Fibroblast of peridontal ligament (primary cell): ENCODE measurements around the gene RAD51B.

ENCODE experiments used
- DNase-seq: peaks from one replicate; pipeline ENCODE4 v3.0.0-alpha.2; 2010; ENCODE audit errors: extremely low read depth

Gene RAD51B

DNA sequence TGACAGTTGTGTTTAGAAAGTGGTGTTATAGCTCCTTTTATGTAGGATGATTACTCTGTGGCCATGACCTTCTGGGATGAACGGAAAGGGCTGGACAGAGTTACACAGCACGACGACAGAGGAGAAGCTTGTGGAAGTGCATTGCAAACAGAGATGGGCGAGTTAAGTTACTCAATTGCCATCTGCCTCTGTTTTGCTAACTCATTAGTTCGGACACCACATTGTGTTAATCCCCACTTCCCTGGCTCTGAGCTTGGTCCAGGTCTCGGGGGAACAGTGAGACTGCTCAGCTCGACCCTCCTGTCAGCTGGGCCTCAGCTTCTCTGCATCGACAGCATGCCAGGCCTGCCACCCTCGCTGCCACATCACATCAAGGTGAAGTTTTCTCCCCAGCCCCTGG is 565.3 kb downstream of the RAD51B start:
- DNase-seq: no peak

DNA sequence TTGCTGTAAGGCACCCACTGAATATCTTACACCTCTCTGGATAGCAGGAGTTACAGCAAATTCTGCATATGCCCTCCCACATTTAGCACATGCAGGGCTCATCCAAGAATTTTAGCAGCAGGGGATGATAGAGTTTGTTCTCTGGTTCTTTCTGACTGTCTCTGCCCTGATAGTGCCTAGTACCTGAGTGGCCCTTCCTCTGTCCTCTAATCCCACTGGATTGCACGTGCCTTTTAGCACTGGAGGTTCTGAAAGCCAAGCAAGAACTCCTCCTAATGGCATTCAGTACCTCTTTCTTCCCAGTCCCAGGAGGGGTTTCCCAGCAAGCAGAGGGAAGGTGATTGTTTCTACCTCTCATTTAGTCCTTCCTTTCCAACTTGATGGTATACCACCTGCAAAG is 566.9 kb downstream of the RAD51B start:
- DNase-seq: no peak

DNA sequence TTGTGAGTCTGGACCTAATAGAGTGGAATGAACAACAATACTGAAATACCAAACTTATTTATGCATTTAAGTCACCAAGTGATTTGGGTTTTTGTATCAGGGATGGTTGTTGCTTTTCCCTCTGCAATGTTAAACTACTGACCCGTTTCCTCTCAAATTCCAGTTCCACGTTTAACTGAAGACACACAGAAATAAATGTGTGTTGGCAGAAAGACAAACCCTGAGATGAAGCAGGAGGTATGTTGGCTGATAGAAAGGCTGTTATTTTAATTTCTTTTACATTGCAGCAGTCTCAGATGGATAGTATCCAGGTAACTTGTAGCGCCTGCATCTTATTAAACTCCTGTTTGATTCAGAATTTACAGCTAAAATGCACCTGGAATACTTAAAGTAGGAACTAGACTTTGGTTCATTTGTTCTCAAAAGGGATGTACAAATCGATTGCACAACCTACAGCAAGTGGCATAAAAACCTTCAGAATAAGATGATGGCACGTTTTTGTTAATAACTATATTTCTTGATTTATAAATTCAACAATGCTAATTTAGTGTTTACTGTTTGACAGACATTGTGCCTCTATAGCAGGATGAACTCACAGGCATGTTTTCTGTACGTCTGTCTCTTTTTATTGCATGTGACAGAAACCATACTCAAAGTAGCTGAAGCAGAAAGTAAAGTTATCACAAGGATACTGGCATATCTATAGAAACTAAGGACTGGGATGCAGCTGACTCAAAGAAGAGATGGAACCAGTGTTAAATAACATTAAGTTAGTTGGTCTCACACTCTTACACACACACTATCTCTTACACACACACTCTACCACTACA is 567.6 kb downstream of the RAD51B start:
- DNase-seq: peak; percentile 66

DNA sequence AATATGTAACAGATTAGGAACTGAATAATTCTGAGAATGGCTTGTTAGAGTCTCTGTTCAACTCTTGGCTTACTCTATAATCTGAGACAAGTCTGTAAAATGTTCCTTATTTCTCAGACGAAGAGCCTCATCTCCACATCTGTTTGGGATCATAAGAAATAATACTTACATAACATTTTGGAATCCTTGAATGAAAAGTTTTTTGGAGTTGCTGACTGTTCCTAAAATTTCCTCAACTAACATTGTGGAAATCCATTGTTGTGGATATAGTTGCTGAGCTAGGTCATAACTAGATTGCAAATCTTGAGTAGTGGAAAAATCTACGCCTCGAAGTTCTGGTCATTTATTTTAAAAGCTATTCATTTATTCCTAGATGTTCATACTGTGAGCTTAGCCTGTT is 570.4 kb downstream of the RAD51B start:
- peak; percentile 66 for DNase-seq

DNA sequence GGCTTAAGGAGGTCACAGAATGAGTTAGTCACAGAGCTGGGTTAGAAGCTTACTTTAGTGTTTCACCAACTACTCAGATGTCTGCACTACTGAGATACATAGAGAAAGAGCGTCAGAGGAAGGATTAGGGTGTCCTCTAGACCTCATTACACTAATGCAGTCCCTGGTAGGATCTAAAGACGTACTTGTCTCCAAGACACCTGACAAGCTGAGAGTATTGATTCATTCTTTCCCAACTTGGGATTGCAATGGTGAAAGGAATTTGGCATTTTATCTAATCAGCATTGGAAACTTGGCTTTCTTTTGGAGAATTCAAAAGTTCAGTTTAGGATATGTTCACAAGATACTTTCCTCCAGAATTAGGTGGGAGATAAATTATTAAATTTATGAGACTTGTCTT is 571.2 kb downstream of the RAD51B start:
- no peak for DNase-seq

DNA sequence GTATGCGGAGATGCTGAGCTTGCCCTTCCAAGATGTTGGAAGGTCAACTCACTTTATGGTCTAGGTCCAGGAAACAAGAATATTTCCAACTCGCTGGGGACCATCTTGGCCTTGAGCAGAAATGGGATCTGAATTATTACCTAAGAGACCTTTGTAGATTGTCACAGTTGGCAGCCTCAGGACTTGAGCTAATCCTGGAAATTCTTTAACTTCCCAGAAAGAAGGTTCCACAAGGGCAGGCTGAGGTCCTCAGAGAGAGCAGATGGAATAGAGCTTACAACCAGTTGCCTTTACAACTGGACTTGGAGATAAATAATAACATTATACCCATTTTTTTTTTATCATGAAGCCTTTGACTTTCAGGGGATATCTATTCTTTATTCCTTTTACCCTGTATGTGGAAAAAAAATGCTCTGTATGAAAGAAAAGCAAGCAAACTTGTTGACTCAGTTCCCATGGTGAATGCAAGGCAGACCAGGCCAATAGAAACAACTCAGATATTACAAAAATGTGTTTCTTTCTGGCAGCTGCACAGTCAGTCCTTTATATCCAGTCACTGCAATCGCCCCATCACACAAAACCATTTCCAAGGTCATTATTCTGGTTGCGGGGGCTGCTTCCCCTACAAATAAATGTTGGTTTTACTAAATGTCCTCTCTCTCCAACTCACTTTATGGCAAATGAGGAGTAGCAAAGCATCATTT is 571.9 kb downstream of the RAD51B start:
- peak; percentile 89 for DNase-seq

DNA sequence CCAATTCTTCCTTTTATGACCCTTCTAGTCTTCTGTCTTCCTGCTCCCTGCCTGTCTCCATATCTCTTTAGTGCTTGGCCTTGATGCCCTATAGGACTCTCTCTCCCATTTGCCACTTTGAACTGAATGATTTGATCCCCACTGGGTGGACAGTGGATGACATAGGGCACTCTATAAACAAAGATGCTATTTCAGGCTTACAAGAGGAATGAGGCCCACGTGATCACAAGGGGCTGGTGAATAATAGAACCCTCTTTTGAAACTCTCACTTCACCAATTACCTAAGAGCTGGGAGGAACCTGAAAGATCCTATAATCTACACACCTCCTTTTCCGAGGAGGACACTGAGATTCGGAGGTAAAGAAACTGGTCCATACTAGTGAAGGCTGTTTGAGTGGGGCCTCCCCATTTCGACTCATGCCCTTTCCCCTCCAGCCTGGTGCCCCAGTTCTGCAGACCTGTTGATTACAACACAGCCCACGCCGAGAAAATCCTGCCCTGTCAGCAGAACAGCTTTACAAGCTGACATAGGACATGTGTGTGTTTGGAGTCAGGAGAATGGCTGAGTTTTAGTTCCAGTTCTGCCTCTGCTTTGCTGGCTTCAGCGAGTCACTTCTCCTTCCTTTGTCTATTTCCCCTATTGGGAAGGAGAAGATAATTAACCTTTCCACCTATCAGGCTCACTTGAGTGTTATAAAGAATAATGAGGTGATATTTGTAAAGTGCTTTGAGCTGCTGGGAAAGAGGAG is 573.0 kb downstream of the RAD51B start:
- DNase-seq: no peak

DNA sequence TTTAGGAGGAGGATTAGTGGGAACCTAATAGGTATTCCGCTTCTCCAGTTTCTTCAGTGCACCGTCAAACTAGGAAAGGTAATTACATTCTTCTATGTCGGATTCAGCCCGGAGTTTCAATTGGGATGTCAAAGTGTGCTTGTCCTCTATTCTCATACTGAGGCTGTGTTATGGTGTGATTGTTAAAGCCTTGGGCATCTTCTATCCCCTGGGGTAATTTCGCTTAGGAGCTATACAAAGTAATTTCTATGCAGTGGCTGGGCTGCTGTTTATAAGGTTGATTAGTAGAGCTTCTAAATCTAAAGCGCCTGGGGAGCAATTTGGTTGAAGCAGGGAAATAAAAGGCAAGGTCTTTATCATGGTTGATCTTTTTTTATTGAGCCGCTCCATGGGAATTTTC is 573.7 kb downstream of the RAD51B start:
- DNase-seq: no peak

DNA sequence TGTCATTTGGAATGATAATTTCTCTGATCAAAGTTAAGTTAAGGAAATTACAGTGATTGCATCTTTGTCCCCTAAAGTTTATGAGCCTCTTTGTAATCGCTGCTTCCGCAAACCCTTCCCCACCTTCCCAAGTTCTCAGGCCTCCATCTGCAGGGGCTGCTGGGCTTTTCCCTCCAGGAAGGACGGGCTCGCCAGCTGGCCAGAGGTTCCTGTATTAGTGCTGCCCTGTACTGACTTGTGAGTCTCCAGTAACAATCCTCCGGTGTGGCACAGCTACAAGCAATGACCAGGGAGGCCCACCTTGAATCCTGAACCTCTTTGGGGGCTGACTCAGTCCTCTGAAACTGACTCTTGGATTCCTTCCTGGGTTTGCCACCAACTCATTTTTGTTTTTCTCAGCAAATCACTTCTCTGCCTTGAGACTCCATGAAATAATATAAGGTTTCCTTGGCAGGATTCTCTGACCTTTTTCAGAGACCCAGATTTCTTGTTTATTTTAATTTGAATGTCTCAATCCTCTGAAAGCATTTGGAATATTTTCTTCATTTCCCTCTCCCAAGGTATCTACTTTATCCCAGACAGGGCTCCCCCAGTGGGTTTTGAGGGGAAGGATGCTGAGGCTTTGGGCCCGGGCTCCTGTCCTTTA is 574.7 kb downstream of the RAD51B start:
- peak; percentile 82 for DNase-seq

DNA sequence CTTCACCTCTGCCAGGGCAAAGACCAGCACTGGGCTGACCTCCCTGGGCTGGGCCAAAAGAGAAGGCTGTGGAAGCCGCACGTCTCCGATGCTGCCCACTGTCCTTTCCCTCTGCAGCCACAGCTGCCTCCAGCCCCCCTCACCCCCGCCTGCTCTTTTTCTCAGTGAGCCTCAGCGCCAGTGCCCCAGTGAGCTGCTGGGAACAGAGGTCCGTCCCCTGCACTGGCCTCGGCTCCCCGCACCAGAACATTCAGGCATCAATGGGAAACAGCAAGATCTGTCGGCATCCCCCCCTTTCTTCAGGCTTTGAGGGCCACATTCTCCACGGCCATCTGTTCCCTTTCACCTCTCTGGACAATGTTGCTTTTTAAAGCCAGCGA is 575.2 kb downstream of the RAD51B start:
- DNase-seq: no peak

DNA sequence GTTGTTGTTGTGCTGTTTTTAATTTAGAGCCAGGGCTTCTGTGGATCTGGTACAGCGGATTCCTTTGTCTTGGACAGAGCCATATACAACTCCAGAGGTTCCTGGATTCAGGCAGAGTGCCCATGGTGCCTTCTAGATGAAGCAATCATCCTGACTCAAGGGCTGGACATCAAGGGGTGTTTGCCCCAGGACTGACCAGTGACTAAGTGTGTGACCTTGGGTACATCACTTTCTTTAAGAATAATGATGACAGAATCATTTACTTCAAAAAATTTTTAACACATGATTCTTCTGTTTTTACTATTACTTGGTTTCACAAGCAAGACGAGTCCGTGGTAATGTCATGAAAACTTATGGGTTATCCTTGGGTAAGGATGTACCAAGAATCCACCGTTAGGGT is 576.0 kb downstream of the RAD51B start:
- DNase-seq: peak; percentile 63

DNA sequence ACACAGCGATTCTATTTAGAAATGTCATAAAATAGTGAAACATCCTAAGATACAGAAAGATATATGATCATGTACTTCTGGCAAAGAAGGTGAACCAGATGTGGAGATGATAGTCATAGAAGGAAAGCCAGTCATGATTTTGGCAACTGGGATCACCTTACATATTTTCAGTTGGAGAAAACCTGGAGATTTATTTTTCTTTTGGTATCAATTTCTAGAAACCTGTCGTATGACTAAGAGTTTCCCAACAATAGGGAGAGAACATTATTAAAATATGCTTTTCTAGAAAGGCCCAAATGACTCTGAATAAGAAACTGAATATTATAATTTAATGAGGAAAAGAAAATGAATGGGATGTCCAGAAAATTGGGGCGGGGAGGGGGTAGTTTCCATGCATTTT is 576.9 kb downstream of the RAD51B start:
- DNase-seq: no peak

DNA sequence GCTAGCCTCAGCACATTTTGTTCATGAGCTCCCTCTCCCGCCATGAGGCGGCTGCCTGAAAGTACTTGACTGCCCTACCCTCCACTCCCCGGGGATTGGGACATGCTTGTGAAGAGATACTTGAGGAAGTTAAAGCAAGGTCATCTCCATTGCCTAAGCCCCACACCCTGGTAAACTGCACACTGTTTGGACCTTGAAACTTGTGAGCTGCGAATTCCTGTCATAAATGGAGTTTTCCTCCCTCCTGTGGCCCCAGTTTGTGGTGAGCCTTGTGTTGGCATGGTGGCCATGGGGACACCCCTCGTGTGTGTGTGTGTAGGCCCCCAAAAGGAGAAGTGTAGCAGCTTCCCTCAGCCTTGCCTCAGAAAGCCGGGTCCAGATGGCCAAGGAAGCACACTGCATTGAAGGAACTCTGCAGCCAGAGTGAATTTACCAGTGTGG is 577.8 kb downstream of the RAD51B start:
- DNase-seq: no peak

DNA sequence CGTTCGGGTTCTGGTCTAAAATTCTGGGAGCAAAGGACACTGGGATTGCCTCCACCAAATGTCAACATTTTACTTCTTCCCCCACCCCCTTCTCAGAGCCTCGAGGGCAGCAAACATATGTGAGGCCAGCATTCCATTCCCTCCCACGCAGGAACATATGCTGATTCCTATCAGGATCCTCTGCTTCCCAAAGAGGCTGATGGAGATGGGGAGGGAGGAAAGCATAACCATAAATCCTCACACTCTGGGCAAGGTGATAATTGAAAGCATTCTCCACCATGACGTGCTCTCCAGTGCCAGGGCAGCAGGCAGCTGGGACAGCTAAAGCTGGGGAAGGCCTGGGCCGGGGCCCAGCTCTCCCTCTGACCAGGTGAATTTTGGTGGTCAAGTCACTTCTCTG is 578.2 kb downstream of the RAD51B start:
- DNase-seq: no peak

DNA sequence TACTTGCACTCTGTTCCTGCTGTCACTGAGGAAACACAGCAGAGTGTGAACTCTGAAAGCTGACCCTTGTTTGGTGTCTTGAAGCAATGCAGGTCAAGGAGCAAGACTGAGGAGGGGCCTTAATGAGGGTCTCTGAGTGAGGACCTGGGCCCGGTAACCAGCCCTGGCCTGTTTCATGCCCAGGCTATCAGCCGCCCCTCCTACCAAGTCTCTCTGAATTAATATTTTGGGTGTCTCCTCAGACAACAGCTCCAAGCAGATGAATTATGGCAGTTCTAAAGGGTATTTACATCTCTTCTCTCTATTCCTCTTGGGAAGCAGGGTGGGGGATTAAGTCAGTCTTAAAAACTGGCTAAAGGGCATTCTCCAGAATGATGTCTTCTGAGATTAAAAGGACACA is 578.8 kb downstream of the RAD51B start:
- DNase-seq: no peak

DNA sequence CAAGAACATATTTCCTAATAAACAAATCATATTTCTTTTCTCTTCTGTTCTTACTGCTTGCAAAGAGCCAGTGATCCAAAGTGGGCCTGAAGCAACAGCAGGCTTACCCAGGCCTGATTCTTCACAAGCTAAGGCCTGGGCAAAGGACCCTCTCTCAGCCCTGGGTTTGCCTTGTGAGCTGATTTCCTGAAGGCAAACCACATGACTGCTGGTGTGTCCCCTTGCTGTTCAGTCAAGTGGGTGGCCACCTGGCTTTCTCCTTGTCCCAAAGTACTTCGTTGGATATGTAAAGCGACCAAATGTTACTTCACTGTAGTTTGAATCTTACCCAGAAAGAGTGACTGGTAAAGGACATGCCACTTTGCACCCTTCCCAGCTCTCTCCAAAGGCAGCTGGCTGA is 580.4 kb downstream of the RAD51B start:
- DNase-seq: no peak

DNA sequence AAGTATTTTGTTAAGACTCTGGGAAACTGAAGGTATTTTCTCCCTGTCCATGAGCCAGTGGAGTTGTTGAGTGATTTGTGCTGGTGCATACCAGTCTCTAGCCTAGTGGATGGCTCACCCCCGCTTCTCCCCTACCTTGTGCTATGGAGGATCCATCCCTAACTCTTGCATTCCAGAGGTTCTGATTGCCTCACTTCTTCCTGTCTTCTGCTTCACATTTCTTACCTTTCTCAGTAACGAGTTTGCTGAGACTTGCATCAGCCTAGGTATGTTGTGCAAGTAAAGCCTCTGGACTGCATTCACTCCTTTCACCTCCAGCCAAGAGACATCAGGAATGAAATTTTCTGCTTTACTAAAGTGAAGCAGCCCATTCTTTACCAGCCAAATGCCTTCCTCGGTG is 581.7 kb downstream of the RAD51B start:
- DNase-seq: no peak

DNA sequence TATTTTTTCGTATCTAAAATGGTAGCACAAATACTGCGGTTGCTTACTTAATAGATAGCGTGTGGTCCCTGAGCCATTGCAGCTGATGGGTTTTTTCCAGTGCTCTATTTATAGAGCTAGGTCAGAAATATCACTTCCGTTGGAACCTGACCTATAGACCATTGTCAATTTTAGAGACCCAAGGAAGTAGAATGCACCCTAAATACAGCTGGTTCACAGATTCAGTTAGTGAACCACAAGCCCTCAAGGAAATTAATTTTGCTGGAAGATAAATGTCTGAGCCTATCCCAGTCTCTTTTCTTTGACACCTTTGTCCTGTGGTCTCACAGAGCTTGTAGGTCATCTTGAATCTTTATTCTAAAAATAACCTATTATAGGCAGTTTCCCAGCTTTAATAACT is 582.3 kb downstream of the RAD51B start:
- DNase-seq: no peak

DNA sequence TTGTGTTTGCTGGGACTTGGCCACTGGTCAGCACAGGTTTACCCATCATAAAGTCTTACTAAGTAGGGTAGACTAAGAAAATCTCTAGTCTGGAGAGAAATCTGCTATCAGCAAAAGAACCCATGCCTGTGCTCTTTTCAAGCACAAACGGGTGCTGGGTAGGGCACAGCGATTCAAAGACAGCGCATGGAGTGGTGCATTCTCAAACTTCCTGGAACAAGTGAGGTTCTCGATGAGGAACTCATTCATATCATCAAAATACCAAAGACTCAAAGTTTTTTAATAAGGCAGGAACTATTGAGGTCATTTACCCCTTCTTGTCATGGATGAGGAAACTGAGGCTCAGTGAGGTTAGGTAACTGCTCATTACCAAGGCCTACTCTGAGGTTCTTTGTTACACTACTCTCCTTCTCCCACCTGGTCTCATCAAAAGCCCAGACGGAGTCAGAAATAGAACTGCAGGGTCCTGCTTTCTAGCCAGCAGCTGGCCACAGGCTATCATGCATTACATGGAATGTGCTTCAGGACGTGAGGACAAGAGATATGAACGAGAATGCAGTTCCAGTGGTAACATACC is 583.0 kb downstream of the RAD51B start:
- no peak for DNase-seq

DNA sequence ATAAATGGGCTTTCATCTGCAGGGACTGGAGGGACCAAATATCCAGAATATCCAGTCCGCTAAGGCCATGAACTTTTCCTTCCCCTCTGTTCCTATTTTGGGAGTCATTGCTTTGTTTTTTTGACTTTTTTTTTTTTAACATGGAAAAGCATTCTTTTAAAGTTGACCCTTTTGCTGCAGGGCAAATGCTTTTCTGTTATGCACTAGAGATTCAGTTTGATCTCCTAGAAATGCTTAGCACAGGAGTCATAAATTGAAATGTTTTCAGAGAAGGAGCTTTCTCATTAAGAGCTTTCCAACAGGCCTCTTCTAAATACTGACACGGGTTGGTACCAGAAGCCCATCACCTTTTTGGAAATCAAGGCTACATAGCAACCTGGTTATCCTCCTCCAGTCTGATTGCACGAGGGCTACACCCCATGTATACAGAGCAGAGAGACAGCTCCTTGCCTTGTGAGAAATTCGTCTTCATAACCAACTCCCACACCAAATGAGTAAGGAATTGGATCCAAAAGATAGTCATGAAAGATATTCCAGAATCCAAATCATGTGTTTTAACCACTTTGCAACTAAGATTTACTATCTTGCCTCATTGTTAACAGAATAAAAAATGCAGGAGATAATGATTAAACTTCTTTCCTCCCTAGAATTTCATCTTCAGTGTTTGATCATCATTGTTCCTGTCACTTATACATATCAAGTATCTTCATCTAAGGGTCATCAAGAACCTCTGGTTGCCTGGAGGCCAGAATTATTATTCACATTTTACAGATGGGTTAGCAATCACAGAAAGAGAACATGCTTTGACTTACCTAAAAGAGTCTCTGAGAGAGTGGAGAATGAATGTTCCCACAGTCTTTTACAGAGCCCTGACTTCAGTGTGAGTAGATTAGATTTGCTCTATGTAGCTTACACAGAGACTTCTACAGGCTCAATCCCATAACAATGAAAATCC is 583.9 kb downstream of the RAD51B start:
- no peak for DNase-seq

DNA sequence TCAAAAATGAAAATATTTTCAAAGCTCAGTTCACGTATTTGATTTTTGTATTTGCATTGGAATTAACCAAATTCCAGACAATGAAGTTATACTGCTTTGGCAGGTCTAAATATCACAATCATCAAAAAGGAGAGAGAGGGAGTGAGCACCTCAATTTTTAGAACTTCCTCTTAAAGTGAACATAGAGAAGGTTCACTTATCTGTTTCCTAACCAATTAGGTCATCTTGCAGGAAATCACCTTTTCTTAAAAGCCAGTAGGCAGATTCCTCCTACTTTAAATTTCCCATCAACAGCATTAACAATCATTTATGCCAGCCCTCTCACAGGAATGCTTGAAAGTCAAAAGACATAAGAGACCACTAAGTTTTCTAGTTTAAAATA is 584.6 kb downstream of the RAD51B start:
- DNase-seq: no peak
